GM10847 (cell line): ENCODE results near the gene DDX27.

Experiments
- POLR2A ChIP-seq: IDR thresholded peaks from 2 replicates; pipeline ENCODE4 v1.6.1; 2011; ENCODE audit not compliant: insufficient read length; ENCODE audit errors: extremely low read depth

DDX27 gene

GRCh38 chr20:49279677-49280462 lies 60.7 kb downstream of the DDX27 start:
- TF ChIP-seq POLR2A, result no peak

- no peak for TF ChIP-seq POLR2A
These were observed 61.3 kb downstream of the DDX27 start for GRCh38 chr20:49280463-49281058.

GRCh38 chr20:49281059-49281912 lies 62.1 kb downstream of the DDX27 start:
- TF ChIP-seq POLR2A, result peak; percentile 6

- no peak for TF ChIP-seq POLR2A
These were observed 62.8 kb downstream of the DDX27 start for GRCh38 chr20:49281913-49282467.

- no peak for TF ChIP-seq POLR2A
These were observed 63.5 kb downstream of the DDX27 start for GRCh38 chr20:49282584-49283171.

- no peak for TF ChIP-seq POLR2A
These were observed 64.0 kb downstream of the DDX27 start for GRCh38 chr20:49283176-49283702.

- no peak for TF ChIP-seq POLR2A
These were observed 64.7 kb downstream of the DDX27 start for GRCh38 chr20:49283703-49284625.

- no peak for TF ChIP-seq POLR2A
These were observed 65.6 kb downstream of the DDX27 start for GRCh38 chr20:49284818-49285217.

GRCh38 chr20:49285233-49285668 lies 66.0 kb downstream of the DDX27 start:
- TF ChIP-seq POLR2A, result no peak

GRCh38 chr20:49285813-49286494 lies 66.7 kb downstream of the DDX27 start:
- TF ChIP-seq POLR2A, result no peak

GRCh38 chr20:49286689-49287551 lies 67.7 kb downstream of the DDX27 start:
- no peak for TF ChIP-seq POLR2A

- TF ChIP-seq POLR2A, result no peak
These were observed 68.5 kb downstream of the DDX27 start for GRCh38 chr20:49287555-49288249.
